ACC112 (cell line): ENCODE data around the gene SCAMP4.

Experiments
- H2AFZ ChIP-seq: fragments of 200-600 bp; sonication (generic); one replicate; pipeline ENCODE4 v1.6.0; 2017; ENCODE audit warnings: antibody characterized with exemption, low read length; ENCODE audit not compliant: unreplicated experiment
- H3K27ac ChIP-seq: fragments of 200-600 bp; sonication (generic); 2 replicates; pipeline ENCODE4 v1.5.1; 2014; ENCODE audit warnings: low read depth, mild to moderate bottlenecking, antibody characterized with exemption, low read length, moderate library complexity
- H3K27me3 ChIP-seq: fragments of 200-600 bp; sonication (generic); 2 replicates; pipeline ENCODE4 v1.6.1; 2014; ENCODE audit warnings: mild to moderate bottlenecking, antibody characterized with exemption, low read length, moderate library complexity, mixed read lengths; ENCODE audit not compliant: insufficient read depth
- H3K36me3 ChIP-seq: fragments of 200-600 bp; sonication (generic); 2 replicates; pipeline ENCODE4 v1.6.1; 2016; ENCODE audit warnings: mild to moderate bottlenecking, antibody characterized with exemption, low read length, moderate library complexity, mixed read lengths; ENCODE audit not compliant: insufficient read depth
- H3K4me1 ChIP-seq: fragments of 200-600 bp; sonication (generic); one replicate; pipeline ENCODE4 v1.6.1; 2016; ENCODE audit warnings: low read length, mixed read lengths; ENCODE audit not compliant: insufficient read depth, unreplicated experiment, control insufficient read depth
- H3K4me3 ChIP-seq: fragments of 200-600 bp; sonication (generic); 2 replicates; pipeline ENCODE4 v1.5.1; 2014; ENCODE audit warnings: mild to moderate bottlenecking, low read depth, low read length
- H3K79me2 ChIP-seq: fragments of 200-600 bp; sonication (generic); one replicate; pipeline ENCODE4 v1.6.0; 2016; ENCODE audit warnings: low read length; ENCODE audit not compliant: control insufficient read depth, unreplicated experiment, insufficient read depth

SCAMP4 gene, protein sequence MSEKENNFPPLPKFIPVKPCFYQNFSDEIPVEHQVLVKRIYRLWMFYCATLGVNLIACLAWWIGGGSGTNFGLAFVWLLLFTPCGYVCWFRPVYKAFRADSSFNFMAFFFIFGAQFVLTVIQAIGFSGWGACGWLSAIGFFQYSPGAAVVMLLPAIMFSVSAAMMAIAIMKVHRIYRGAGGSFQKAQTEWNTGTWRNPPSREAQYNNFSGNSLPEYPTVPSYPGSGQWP

DNA sequence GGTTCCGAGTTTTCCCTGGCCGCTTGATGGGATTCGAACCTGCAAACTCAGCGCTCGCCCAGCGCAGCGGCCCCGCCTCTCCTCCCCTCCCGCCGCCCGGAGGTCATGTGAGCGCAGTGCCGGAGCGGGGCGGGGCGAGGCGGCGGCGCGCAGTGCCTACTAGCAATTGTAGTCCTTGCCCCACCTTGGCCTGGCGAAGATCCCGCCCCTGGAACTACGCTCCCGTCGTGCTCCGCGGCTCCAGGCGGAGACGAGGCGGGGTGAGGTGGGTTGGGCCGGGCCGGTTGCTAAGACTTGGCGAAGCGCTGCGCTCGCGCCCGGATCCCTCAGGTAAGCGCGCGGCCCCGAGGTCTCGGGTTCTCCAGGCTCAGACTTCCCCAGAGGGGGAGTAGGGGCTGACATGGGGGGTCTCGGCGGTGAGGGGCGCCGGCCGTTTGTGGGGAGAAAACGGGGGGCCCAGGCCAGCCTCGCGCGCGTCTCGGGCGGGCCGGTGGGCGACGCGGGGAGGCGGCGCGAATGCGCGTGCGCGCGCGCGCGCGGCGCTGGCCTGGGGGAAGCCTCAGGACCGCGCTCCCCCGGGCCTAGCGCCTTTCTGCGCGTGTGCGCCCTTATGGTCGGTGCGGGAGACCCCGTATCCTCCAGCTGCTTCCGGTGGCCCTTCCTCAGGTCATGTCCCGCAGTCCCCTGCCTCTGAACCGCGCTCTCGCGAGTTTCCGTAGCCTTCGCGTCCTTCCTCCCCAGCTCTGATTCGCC is at the start of gene SCAMP4, which contains the start of gene ADAT3:
TSS of gene SCAMP4 (plus strand) at position 290 of the 753 bp plus-strand sequence. CDS start 9,621 bp downstream, outside the sequence.
TSS of gene ADAT3 (plus strand) at position 290 of the 753 bp plus-strand sequence. CDS start 6,649 bp downstream, outside the sequence.
- Histone ChIP-seq H3K79me2 (peaks cover 32% of the 10 kb centered on the region), H3K27ac (peak within 1 kb of the TSS; percentile 58), H3K4me3 (peak within 1 kb of the TSS; percentile 75), H3K4me1 (peaks cover 6% of the 10 kb centered on the region), H2AFZ (peak within 1 kb of the TSS; percentile 78), H3K36me3 (no peaks in the 10 kb centered on the region), H3K27me3 (no peaks in the 10 kb centered on the region)

GRCh38 chr19:1855828-1856255 is 49.4 kb upstream of the SCAMP4 start:
- H3K36me3 ChIP-seq: no peaks in the 10 kb centered on the region
- H3K4me3 ChIP-seq: peak overlapping the region; percentile 9; the same call in 1 of the 2 replicates
- peaks cover 77% of the 10 kb centered on the region for H3K79me2 ChIP-seq
- no peaks in the 10 kb centered on the region for H3K27me3 ChIP-seq
- peak overlapping the region; percentile 33 for H3K27ac ChIP-seq
- H3K4me1 ChIP-seq: peaks cover 42% of the 10 kb centered on the region
- no peak overlapping the region for H2AFZ ChIP-seq

DNA sequence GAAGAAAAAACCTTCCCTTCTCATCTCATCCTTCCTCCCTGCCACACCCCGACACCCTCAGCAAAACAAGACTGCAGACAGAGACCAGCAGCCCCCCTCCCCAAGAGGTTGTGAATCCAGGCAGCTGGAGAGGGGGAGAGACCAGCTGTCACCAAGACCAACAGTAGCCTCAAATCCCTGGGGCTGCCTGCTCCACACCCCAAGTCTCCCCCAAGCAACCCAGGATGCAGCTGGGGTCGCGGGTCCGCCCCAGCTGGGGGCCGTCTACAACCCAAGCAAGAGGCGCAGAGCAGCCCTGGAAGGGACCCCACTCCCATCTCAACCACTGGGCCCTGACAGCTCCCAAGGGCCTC is 48.9 kb upstream of the SCAMP4 start:
- no peaks in the 10 kb centered on the region for H3K36me3 ChIP-seq
- peaks cover 46% of the 10 kb centered on the region for H3K4me1 ChIP-seq
- H2AFZ ChIP-seq: no peak overlapping the region
- peak overlapping the region; percentile 33 for H3K27ac ChIP-seq
- H3K79me2 ChIP-seq: peaks cover 81% of the 10 kb centered on the region
- H3K4me3 ChIP-seq: peak overlapping the region; percentile 57
- no peaks in the 10 kb centered on the region for H3K27me3 ChIP-seq

GRCh38 chr19:1856698-1857603 is 48.2 kb upstream of the SCAMP4 start:
- H3K79me2 ChIP-seq: peaks cover 88% of the 10 kb centered on the region
- H3K4me3 ChIP-seq: peak overlapping the region; percentile 69
- H3K27ac ChIP-seq: peak overlapping the region; percentile 72
- no peaks in the 10 kb centered on the region for H3K27me3 ChIP-seq
- H3K36me3 ChIP-seq: no peaks in the 10 kb centered on the region
- H2AFZ ChIP-seq: no peak overlapping the region
- H3K4me1 ChIP-seq: peaks cover 48% of the 10 kb centered on the region

GRCh38 chr19:1857648-1858326 is 47.4 kb upstream of the SCAMP4 start:
- Histone ChIP-seq H3K4me1 (peaks cover 48% of the 10 kb centered on the region), H3K79me2 (peaks cover 91% of the 10 kb centered on the region), H3K36me3 (no peaks in the 10 kb centered on the region), H3K4me3 (peak overlapping the region; percentile 69), H3K27me3 (no peaks in the 10 kb centered on the region), H2AFZ (no peak overlapping the region), H3K27ac (peak overlapping the region; percentile 72)

DNA sequence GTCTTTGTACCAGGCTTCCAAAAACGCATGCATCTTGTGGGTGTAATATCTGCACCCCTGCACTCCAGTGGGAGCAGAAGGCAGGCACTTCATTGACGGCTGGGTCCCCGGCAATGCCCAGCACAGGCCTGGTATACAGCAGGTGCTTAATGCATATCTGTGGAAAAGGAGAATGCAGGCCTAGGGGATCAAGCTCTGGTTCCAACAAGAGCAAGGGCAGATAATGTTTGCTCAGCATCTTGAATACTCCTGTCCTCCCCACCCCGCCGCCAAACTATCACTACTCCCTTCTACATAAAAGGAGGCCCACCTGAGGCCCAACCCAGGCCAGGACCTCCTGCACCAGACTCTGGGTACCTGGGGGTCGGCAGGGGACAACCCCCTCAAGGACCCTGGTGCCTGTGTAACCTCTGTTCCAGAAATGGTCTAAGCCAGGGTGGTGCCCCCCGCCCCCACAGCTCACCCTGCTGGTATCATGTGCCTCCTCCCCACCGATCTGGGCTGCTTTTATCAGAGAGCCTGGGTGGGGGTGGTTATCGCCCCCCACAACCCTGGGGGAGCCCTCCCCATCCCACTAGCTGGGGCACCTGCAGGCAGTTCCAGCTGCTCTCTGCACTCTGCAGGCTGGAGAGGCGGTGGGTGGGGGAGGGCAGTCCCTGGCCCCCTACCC is 46.7 kb upstream of the SCAMP4 start:
- Histone ChIP-seq H3K27me3 (no peaks in the 10 kb centered on the region), H3K36me3 (no peaks in the 10 kb centered on the region), H3K4me3 (no peak overlapping the region), H3K79me2 (peaks cover 86% of the 10 kb centered on the region), H3K4me1 (peaks cover 48% of the 10 kb centered on the region), H3K27ac (no peak overlapping the region), H2AFZ (no peak overlapping the region)

DNA sequence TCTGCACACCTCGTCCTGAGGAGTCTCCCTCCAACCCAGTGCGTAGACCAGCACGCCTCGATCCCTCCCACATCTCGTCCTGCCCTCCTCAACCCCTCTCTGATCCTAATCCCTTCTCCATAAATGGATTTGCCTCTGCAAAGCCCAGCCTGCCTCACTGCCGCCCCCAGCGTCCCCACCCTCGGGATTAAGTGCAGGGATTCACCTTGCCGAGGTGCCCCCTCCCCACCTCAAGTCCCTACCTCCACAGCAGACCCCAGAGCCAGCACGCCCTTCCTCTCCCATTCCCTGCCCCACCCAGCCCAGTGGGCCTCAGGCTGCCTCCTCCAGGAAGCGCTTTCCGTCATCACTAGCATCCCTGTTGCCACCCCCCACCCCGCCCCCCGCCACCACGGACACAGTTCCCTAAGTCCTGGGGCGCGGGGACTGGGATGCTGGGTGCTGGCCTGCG is 45.8 kb upstream of the SCAMP4 start:
- peak overlapping the region; percentile 95; the same call in 1 of the 2 replicates for H3K4me3 ChIP-seq
- H3K4me1 ChIP-seq: peaks cover 48% of the 10 kb centered on the region
- H3K27ac ChIP-seq: peak overlapping the region; percentile 12; the same call in 1 of the 2 replicates

DNA sequence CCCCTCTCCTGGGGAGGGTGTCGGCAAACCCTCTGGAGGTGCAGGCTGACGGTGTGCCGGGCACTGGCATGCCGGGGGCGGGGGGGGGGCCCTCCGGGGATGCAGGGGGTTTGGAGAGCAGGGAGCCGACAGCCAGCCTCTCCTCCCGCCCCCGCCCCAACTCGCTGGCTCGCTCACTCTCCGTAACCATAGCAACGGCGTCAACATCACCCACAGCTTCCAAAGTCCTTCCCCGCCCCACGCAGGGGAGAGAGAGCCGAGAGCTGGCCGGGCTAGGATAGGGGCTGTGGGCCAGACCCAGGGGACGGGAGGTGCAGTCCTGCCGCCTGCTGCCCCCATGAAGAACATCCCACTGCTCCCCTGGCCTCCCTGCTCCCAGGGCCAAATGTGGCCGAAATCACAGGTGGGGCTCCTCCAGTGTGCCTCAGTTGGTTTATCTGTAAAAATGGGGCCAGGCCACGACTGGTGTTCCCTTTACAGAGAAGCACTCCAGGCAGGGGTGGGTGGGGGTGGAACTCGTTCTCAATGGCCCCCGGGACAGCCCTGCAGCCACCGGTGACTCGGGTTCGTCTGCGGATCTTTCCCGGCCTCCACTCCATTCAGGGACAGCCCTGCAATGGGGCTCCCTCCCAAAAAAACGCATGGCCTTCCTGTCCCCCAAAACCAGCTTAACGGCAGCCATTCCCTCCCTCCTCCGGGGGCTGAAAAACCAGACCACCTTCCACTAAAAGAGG is 45.0 kb upstream of the SCAMP4 start:
- no peaks in the 10 kb centered on the region for H3K27me3 ChIP-seq
- no peak overlapping the region for H2AFZ ChIP-seq
- peak overlapping the region; percentile 95 for H3K4me3 ChIP-seq
- peak overlapping the region; percentile 62 for H3K27ac ChIP-seq
- peaks cover 40% of the 10 kb centered on the region for H3K4me1 ChIP-seq
- no peaks in the 10 kb centered on the region for H3K36me3 ChIP-seq
- H3K79me2 ChIP-seq: peaks cover 72% of the 10 kb centered on the region

More for the DNA sequence above, 45.8 kb upstream of the SCAMP4 start:
- peaks cover 80% of the 10 kb centered on the region for H3K79me2 ChIP-seq
- H2AFZ ChIP-seq: no peak overlapping the region
- H3K27me3 ChIP-seq: no peaks in the 10 kb centered on the region
- no peaks in the 10 kb centered on the region for H3K36me3 ChIP-seq
